SH-SY5Y (cell line): Measurements from ENCODE around the gene HOXA4.

Experiments
- GATA2 ChIP-seq: IDR thresholded peaks from 2 replicates; pipeline ENCODE4 v1.6.1; 2011; ENCODE audit warnings: mild to moderate bottlenecking, low read depth, low read length
- GATA3 ChIP-seq: IDR thresholded peaks from 2 replicates; pipeline ENCODE4 v1.6.1; 2011; ENCODE audit warnings: low read depth, mild to moderate bottlenecking, low read length, moderate library complexity

GRCh38 chr7:27091941-27092818 lies 38.4 kb downstream of the HOXA4 start:
- TF ChIP-seq GATA2 (no peak), GATA3 (no peak)
